BLaER1 (cell line): ENCODE measurements around the gene MCHR2.

Experiments used
- H3K27ac ChIP-seq: shearing (Covaris generic); formaldehyde crosslinking; 2 replicates; pipeline ENCODE4 v1.8.1; 2022
- H3K27me3 ChIP-seq: shearing (Covaris generic); formaldehyde crosslinking; 2 replicates; pipeline ENCODE4 v1.8.1; 2022
- H3K36me3 ChIP-seq: shearing (Covaris generic); formaldehyde crosslinking; 2 replicates; pipeline ENCODE4 v1.8.1; 2022
- H3K4me1 ChIP-seq: shearing (Covaris generic); formaldehyde crosslinking; 2 replicates; pipeline ENCODE4 v1.8.1; 2022
- H3K4me2 ChIP-seq: shearing (Covaris generic); formaldehyde crosslinking; 2 replicates; pipeline ENCODE4 v1.8.1; 2022
- H3K4me3 ChIP-seq: shearing (Covaris generic); formaldehyde crosslinking; 2 replicates; pipeline ENCODE4 v1.8.1; 2022
- H3K9ac ChIP-seq: shearing (Covaris generic); formaldehyde crosslinking; 2 replicates; pipeline ENCODE4 v1.8.1; 2022
- H3K9me3 ChIP-seq: shearing (Covaris generic); formaldehyde crosslinking; 2 replicates; pipeline ENCODE4 v1.8.1; 2022
- H4K20me1 ChIP-seq: shearing (Covaris generic); formaldehyde crosslinking; 2 replicates; pipeline ENCODE4 v1.8.1; 2022
- Cebpa-rat ChIP-seq: shearing (Covaris generic); IDR thresholded peaks from 2 replicates; pipeline ENCODE4 v1.8.1; 2022

The MCHR2 gene

GRCh38 chr6:99871641-99872040 lies 122.4 kb downstream of the MCHR2 start:
- Histone ChIP-seq H3K36me3 (no peaks in the 10 kb centered on the region), H3K27me3 (no peaks in the 10 kb centered on the region), H3K27ac (no peak overlapping the region), H3K9me3 (no peaks in the 10 kb centered on the region), H3K4me3 (no peak overlapping the region), H3K4me2 (no peak overlapping the region), H3K9ac (no peak overlapping the region), H3K4me1 (no peaks in the 10 kb centered on the region), H4K20me1 (no peaks in the 10 kb centered on the region)
- TF ChIP-seq Cebpa-rat = no peak
